HEK293 (cell line): ENCODE results near the gene GPR37.

Experiments used
- TRIM28 ChIP-seq: IDR thresholded peaks from 2 replicates; pipeline ENCODE4 v1.6.1; 2011; ENCODE audit warnings: low read length, control low read depth, borderline replicate concordance
- YY1 ChIP-seq: fragments of 450-650 bp; formaldehyde crosslinking; IDR thresholded peaks from 2 replicates; pipeline ENCODE4 v1.5.1; 2018; ENCODE audit warnings: missing biosample characterization, missing genetic modification characterization
- ZBTB21 ChIP-seq: fragments of 450-650 bp; formaldehyde crosslinking; IDR thresholded peaks from 2 replicates; pipeline ENCODE4 v1.5.1; 2017; ENCODE audit warnings: missing biosample characterization, missing genetic modification characterization
- ZFP3 ChIP-seq: fragments of 450-650 bp; formaldehyde crosslinking; IDR thresholded peaks from 2 replicates; pipeline ENCODE4 v1.5.1; 2016; ENCODE audit warnings: low read depth, missing biosample characterization, missing genetic modification characterization
- ZNF423 ChIP-seq: fragments of 450-650 bp; formaldehyde crosslinking; IDR thresholded peaks from 2 replicates; pipeline ENCODE4 v1.5.1; 2016; ENCODE audit warnings: missing biosample characterization, missing genetic modification characterization
- ZNF473 ChIP-seq: fragments of 450-650 bp; formaldehyde crosslinking; IDR thresholded peaks from 2 replicates; pipeline ENCODE4 v1.5.1; 2017; ENCODE audit warnings: missing biosample characterization, missing genetic modification characterization
- ZNF561 ChIP-seq: fragments of 450-650 bp; IDR thresholded peaks from 2 replicates; pipeline ENCODE4 v1.5.1; 2018; ENCODE audit warnings: missing biosample characterization, missing genetic modification characterization, borderline replicate concordance
- ZNF629 ChIP-seq: fragments of 450-650 bp; formaldehyde crosslinking; IDR thresholded peaks from 2 replicates; pipeline ENCODE4 v1.5.1; 2017; ENCODE audit warnings: missing biosample characterization, missing genetic modification characterization
- ZNF768 ChIP-seq: fragments of 450-650 bp; formaldehyde crosslinking; IDR thresholded peaks from 2 replicates; pipeline ENCODE4 v1.5.1; 2018; ENCODE audit warnings: missing biosample characterization, mild to moderate bottlenecking, missing genetic modification characterization
- ZNF792 ChIP-seq: fragments of 450-650 bp; formaldehyde crosslinking; IDR thresholded peaks from 2 replicates; pipeline ENCODE4 v1.5.1; 2016; ENCODE audit warnings: missing biosample characterization, missing genetic modification characterization
- TF ChIP-seq, protein P1 (sequence below): fragments of 450-650 bp; formaldehyde crosslinking; IDR thresholded peaks from 2 replicates; pipeline ENCODE4 v1.5.1; 2016; ENCODE audit warnings: missing biosample characterization, missing genetic modification characterization
- TF ChIP-seq, protein P2 (sequence below): fragments of 450-650 bp; formaldehyde crosslinking; IDR thresholded peaks from 2 replicates; pipeline ENCODE4 v1.5.1; 2016; ENCODE audit warnings: missing biosample characterization, missing genetic modification characterization

- TF ChIP-seq, protein P1, sequence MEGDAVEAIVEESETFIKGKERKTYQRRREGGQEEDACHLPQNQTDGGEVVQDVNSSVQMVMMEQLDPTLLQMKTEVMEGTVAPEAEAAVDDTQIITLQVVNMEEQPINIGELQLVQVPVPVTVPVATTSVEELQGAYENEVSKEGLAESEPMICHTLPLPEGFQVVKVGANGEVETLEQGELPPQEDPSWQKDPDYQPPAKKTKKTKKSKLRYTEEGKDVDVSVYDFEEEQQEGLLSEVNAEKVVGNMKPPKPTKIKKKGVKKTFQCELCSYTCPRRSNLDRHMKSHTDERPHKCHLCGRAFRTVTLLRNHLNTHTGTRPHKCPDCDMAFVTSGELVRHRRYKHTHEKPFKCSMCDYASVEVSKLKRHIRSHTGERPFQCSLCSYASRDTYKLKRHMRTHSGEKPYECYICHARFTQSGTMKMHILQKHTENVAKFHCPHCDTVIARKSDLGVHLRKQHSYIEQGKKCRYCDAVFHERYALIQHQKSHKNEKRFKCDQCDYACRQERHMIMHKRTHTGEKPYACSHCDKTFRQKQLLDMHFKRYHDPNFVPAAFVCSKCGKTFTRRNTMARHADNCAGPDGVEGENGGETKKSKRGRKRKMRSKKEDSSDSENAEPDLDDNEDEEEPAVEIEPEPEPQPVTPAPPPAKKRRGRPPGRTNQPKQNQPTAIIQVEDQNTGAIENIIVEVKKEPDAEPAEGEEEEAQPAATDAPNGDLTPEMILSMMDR (tag by site-specific recombination) = peak; percentile 51; the same call in 1 of the 2 replicates
- TF ChIP-seq YY1 (tag by site-specific recombination) (no peak), ZBTB21 (tag by site-specific recombination) (no peak), ZFP3 (no peak), ZNF629 (tag by site-specific recombination) (no peak), TRIM28 (no peak), ZNF768 (tag by site-specific recombination) (no peak), ZNF423 (tag by site-specific recombination) (no peak), ZNF473 (no peak), ZNF561 (no peak), ZNF792 (tag by site-specific recombination) (no peak)
- TF ChIP-seq, protein P2, sequence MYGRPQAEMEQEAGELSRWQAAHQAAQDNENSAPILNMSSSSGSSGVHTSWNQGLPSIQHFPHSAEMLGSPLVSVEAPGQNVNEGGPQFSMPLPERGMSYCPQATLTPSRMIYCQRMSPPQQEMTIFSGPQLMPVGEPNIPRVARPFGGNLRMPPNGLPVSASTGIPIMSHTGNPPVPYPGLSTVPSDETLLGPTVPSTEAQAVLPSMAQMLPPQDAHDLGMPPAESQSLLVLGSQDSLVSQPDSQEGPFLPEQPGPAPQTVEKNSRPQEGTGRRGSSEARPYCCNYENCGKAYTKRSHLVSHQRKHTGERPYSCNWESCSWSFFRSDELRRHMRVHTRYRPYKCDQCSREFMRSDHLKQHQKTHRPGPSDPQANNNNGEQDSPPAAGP (tag by site-specific recombination) = no peak
Observed at GRCh38 chr7:124784879-124785818, 19.6 kb upstream of the GPR37 start.
